Measurements from ENCODE around the gene ATP1B3.
"Not testable (repeated sequence)": the region's sequence is repeated elsewhere in the genome, so short reads cannot be mapped to it uniquely, and the experiment has no call there.

ATP1B3 gene

DNA sequence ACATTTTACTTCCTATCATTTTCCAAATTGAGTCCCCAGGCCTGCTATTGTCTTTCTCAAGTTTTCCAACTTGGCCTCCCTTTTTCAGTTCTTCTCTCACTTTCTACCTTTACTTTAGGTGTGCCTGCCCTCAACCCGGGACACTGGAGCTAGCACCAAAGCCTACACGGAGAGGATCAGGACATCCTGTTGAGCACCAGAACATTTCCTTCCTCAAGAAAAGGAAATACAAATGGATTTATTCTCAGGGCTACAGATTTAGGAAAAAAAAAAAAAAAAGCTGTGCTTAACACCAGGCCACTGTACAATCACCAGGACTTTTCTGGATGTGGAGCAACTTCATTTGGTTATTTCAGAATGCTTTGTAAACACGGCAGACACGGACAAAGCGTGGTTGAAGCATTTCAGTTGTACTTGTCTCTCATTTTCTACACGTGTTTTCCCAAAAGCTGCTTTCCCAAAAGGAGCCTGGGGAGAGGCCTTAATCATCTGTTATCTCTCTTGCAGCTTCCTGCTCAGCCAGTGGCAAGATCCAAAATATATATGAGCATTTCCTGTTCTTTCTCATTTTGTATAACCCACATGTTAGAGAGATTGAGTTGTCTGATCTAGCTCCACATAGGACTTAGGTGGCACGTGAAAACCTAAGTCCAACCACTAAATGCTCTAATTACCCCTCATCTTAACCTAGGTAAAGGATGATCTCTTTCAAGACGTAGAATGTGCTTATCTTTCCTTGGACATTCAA lies 15.5 kb upstream of the ATP1B3 start:
- DNase-seq, result no peak

GRCh38 chr3:141862279-141862816 lies 14.1 kb upstream of the ATP1B3 start:
- DNase-seq, result no peak

GRCh38 chr3:141863491-141863890 lies 13.0 kb upstream of the ATP1B3 start:
- DNase-seq, result no peak

GRCh38 chr3:141864281-141864970 lies 12.0 kb upstream of the ATP1B3 start:
- no peak for DNase-seq

DNA sequence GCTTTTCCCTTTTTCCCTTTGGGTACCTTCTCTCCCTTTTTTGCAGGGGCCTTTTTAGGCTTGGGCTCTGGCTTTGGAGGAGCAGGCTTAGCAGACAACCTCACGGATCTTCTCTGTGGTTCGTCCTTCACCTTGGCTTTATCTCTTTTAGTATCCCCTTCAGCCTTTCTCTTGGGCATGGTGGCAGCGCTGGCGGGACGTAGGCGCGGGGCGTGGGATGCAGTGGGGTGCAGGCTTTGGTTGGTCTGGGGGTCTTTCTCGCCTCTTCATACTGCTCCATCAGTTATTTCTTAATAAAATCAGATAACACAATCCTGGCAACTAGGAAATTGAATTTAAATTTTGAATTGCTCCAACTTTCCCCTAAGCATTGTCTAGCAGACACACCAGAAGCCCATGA lies 11.3 kb upstream of the ATP1B3 start:
- no peak for DNase-seq

- no peak for DNase-seq
Observed at GRCh38 chr3:141870091-141870687, 6.3 kb upstream of the ATP1B3 start.

- DNase-seq, result peak; percentile 80
Observed at GRCh38 chr3:141875374-141875892, 1.0 kb upstream of the ATP1B3 start.

DNA sequence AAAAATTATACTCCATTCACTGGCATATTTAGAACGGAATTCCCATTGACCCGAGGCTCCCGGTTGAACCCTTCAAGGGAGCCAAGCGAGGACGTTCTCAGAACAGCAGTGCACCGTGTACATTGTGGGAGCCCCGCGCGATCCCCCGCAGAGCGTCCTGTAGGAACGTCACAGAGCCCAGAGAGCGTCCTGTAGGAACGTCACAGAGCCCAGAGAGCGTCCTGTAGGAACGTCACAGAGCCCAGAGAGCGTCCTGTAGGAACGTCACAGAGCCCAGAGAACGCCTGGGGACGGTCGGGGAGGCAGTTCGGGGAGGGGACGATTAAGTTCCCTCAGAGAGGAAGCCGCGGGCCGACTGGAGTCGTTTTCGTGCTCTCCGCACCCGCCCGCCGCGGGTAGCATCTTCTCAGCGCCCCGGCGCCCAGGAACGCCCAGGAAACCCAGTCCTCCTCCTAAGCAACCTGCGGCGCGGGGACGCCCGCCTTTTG lies 506 bp upstream of the ATP1B3 start:
- DNase-seq, result peak; percentile 18

DNA sequence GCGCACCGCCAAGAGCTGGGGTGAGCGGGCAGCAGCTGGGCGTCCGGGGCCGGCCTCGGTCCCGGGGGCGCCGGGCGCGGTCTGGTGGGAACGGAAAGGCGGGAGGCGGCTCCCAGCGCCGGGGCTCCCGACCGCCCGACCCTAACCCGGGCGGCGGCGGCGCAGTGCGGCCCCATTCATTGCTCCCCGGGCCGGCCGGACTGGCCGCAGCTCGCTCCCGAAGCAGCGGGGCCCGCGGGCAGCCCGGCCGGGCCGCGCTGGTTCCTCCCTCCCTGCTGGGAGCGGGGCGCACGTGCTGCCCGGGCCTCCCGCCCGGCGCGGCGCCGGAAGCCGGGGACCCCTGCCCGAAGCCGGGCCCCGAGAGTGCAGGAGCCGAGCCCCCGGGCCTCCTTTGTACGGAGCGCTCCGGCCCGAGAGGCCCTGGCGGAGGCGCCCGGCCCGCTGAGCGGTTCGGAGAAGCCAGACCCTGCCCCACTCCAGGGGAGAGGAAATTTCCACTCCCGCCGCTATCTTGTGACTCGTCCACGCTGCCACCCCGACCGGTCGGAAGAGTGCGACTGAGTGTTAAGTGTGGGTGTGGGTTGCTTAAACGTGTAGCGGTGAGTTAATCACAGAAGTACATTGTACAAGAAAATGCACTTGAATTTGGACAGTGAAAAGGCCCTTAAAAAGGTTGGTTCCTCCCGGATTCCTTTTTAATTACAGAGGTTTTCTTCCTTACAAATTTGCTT lies 613 bp downstream of the ATP1B3 start:
- DNase-seq, result no peak

DNA sequence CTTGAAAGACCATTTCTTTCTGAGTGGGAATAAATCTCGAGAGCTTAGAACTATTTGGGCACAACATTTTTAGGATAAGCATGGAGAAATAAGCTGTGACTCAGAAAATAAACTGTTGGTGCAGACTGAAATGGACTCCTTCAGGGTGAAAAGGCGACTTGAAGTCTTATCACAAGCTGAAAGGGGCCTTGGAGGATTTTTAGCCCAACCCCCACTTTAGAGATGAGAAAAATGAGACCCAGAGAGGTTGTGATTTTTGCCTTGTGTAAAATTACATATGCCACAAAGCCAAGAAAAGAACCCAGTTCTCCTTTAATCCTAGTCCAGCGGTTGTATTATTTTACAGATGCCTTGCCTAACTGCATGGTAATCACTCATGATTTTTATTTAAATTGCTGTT lies 1.5 kb downstream of the ATP1B3 start:
- DNase-seq, result no peak

GRCh38 chr3:141878326-141878725 lies 1.9 kb downstream of the ATP1B3 start:
- DNase-seq, result no peak

DNA sequence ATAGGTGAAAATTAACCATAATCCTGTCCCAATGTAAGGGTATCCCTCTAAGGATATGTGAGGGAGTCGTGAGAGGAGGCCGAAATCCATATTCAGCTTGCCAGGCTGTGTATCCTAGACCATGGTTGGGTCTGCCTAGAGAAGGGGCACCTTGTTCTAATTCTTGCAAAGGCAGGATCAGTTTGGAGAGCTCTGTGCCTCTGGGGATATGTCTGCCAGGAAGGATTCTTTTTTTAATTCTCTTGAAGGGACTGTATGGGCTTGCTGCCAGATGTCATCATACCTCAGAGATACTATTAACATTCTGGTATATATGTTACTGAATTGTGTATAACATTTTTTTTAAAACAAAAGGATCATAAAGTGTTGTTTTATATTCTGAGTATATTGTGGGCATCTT lies 2.4 kb downstream of the ATP1B3 start:
- DNase-seq, result no peak

DNA sequence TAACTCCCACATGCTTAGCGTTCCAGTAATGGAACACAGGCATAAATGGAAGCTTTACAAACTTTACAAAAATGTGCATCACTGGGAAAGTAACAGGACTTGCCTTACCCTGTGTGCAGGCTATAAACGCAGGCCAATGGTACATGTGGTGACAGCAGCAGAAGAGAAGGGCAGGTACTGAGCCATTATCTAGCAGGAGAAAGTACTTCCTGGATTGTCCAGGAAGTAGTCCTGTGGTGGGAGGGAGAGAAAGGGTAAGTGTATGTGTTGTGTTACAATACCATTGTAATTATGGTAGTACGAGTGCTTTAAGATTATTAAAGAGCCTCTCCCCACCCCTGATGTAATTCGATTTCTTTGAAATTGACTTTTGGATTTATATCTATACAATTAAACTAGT lies 5.3 kb downstream of the ATP1B3 start:
- no peak for DNase-seq

- DNase-seq, result no peak
Observed at GRCh38 chr3:141887051-141887450, 10.6 kb downstream of the ATP1B3 start.

DNA sequence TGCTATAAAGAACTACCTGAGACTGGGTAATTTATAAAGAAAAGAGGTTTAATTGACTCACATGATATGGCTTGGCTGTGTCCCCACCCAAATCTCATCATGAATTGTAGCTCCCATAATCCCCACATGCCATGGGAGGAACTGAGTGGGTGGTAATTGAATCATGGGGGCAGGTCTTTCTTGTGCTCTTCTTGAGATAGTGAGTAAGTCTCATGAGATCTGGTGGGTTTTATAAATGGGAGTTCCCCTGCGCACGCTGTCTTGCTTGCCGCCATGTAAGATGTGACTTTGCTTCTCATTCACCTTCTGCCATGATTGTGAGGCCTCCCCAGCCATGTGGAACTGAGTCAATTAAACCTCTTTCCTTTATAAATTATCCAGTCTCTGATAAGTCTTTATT lies 12.1 kb downstream of the ATP1B3 start:
- DNase-seq, result not testable (repeated sequence)

- DNase-seq, result peak; percentile 47
Observed at GRCh38 chr3:141894524-141895176, 18.2 kb downstream of the ATP1B3 start.

DNA sequence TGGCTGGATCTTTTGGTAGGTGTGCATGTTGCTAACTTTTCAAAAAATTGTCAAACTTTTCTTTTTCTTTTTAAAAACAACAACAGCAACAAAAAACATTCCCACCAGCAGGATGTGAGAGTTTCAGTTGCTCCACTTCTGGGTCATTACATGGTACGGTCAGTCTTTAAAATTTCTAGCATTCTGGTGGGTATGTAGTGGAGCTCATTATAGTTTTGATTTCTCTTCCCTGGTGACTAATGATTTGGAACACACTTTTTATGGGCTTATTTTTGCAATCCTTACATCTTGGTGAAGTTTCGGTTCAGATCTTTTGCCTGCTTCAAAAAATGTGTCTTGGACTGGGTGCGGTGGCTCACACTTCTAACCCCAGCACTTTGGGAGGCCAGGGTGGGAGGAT lies 19.3 kb downstream of the ATP1B3 start:
- no peak for DNase-seq

DNA sequence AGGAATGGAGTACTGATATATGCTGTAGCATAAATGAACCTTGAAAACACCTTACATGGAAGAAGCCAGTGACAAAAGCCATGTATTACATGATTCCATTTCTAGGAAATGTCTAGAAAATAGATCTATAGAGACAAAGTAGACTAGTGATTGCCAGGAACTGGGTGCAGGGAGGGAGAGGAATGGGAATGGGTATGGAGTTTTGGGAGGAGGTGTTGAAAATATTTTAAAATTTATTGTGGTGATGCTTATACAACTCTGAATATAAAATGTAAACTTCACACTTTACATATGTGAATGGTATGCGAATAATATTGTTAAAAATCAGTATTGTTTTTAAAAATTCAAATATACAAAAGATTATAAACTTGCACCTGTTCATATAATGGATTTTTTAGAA lies 22.5 kb downstream of the ATP1B3 start:
- no peak for DNase-seq

- DNase-seq, result no peak
Observed at GRCh38 chr3:141900343-141900742, 23.9 kb downstream of the ATP1B3 start.

DNA sequence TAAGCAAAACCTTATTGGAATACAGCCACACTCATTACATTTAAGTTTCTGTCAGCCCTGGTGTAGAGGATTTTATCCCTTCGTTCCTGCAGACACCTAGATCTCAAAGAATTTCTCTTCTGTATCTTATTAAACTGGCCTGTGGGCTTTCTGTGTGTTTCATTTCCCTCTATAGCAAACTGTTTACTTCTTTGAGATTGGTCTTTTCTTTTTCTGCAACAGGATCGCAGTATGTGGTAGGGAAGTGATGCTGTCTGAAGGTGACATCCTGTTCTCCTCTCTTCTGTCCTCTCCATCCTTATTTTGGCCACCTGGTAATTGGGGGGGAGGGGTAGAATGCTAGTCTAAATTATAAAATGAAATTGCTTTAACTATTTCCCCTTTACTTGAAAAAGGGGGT lies 25.5 kb downstream of the ATP1B3 start:
- DNase-seq, result no peak

DNA sequence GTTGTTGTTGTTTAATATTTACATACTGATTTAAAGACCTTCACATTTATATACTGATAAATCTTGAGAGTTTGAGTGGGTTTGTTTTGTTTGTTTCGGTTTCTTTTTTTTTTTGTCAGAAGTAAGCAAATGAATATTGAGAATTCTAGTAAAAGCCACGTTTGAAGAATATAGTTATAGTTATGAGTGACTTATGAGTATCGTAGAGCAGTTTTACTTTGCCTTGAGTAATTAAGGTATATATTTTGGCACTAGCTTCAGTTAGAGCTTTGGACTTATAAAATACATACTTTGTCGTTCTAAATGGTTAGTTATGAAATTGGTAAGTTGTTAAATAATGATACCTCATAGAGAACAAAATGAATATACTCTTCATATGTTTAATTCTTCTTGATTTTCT lies 27.8 kb downstream of the ATP1B3 start:
- no peak for DNase-seq

GRCh38 chr3:141905129-141905528 lies 28.7 kb downstream of the ATP1B3 start:
- no peak for DNase-seq
